GM18507 (cell line): ENCODE measurements around the gene DTD2.
"Not testable (repeated sequence)": the region's sequence is repeated elsewhere in the genome, so short reads cannot be mapped to it uniquely, and the experiment has no call there.

ENCODE experiments used
- DNase-seq: peaks from one replicate; pipeline ENCODE4 v3.0.0; 2011; ENCODE audit warnings: low read depth; ENCODE audit not compliant: insufficient read length; ENCODE audit errors: extremely low spot score
- FAIRE-seq: peaks from 2 replicates; lab custom pipeline; 2011; peaks lifted over from hg19 to GRCh38; lab: Jason Lieb, UNC

Gene DTD2

DNA sequence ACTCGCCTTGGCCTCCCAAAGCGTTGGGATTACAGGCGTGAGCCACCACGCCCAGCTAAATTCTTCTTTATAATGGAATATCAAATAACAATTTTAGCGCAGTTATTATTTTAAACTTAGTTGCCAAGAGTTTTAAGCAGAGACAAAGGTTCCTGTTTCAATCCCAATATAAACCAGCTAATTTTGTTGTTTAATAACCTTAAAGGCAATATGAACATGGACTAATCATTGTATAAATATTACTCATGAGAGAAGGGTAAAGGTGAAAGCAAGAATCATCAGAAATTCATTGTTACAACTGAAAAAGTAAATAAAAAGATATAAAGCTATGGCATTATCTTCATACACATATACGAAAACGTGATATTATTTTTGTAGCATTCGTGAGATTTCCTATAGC, 8.2 kb downstream of the DTD2 start:
- no peak for FAIRE-seq

DNA sequence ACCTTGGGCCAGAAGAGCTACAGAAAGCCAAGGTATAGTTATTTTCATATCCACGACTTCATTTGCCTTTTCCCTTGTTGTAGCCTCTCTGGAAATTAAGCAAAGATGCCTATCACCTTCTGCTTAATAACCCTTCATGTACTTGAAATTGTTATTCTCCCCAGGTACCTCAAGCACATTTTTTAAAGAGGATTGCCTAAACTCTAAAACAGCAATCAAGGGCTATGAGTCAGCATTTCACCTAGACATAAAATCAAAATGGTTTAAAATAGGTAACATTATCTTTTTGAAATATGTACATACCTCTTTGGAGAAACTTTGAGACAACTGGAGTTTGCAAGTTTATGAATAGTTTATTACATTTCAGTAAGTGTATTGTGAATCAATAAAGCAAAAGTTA, 11.6 kb downstream of the DTD2 start:
- no peak for DNase-seq
- no peak for FAIRE-seq

More for the DNA sequence above, 8.2 kb downstream of the DTD2 start:
- no peak for DNase-seq

DNA sequence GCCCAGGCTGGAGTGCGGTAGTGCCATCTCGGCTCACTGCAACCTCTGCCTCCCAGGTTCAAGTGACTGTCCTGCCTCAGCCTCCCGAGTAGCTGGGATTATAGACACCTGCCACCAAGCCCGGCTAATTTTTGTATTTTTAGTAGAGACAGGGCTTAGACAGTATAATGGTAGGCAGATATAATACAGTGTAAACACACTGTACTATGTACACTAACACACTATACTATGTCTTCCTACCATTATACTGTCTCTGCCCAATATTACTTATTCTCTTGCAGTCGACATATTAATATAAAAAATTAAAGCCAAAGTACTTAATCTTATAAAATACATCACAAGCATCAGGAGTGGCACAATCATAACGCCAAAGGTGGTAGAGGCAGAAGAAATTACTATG, 15.0 kb downstream of the DTD2 start:
- FAIRE-seq (no peak), DNase-seq (no peak)

DNA sequence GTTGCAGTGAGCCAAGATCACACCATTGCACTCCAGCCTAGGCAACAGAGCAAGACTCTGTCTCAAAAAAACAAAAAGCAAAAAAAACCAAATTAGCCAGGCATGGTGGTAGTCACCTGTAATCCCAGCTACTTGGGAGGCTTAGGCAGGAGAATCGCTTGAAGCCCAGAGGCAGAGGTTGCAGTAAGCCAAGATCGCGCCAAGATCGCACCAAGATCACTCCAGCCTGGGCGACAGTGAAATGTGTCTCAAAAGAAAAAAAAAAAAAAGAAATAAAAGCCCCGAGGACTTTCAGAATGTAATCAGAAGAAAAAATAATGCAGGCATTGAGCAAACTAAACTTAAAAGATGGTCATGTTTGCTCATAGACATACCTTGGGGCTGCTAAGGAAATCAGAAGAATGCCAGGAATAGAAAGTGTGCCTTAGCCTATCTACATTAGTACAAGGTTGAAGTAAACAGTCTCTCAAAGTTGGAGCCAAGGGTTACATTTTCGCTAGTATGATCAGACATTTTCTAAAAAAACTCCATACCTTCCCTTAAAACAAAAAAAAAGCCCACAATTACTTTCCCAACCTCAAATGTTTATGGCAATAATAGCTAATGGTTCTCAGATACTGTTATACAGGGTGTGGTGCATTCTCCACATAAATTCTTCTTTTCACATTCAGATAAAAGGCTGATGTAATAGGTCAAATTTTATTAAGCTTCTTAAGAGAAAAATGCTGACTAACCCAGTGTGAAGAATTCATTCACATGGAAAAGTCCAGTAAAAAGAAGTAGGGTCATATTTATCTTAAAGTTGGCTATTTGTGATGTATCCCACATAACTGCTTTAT, 15.8 kb downstream of the DTD2 start:
- DNase-seq (no peak), FAIRE-seq (no peak)

DNA sequence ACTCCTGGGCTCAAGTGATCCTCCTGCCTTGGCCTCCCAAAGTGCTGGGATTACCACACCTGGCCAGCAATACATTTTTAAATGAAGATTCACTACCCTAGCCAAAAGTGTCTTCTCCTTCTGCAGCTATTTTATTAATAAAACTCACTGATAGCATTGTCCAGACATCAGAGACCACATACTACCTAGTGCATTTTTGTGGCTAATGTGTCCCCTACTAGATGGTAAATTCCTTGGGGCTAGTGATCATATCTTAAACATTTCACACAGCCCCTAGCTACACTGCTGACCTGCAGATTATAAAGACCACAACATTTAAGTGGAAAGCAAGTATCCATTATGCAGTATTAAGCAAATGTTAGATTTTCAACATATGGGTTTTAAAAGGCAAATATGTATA, 17.0 kb downstream of the DTD2 start:
- no peak for DNase-seq
- no peak for FAIRE-seq

DNA sequence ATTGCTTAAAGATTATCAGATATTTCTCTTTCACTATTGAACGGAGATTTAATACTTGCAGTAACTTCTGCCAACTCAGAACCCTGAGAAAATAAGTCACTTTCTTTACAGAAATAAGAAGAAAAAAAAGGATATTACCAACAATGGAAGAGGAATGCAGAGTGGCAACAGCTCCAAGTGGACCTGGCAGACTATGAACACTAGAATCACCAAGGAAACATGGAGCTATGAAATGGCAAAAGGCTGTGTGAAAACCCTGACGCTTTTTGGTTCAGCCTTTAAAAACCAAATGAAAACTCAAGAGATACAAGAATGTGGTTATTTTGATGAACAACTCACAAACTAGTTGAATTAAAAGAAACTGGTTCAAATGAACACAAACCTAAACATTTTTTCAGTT, 17.7 kb downstream of the DTD2 start:
- FAIRE-seq, result no peak
- no peak for DNase-seq

DNA sequence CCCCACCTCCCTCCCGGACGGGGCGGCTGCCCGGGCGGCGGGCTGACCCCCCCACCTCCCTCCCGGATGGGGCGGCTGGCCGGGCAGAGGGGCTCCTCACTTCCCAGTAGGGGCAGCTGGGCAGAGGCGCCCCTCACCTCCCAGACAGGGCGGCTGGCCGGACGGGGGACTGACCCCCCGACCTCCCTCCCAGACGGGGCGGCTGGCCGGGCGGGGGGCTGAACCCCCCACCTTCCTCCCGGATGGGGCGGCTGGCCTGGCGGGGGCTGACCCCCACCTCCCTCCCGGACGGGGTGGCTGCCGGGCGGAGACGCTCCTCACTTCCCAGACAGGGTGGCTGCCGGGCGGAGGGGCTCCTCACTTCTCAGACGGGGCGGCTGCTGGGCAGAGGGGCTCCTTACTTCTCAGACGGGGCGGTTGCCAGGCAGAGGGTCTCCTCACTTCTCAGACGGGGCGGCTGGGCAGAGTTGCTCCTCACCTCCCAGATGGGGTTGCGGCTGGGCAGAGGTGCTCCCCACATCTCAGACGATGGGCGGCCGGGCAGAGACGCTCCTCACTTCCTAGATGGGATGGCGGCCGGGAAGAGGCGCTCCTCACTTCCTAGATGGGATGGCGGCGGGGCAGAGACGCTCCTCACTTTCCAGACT, 20.1 kb downstream of the DTD2 start:
- DNase-seq, FAIRE-seq: not testable (repeated sequence)

DNA sequence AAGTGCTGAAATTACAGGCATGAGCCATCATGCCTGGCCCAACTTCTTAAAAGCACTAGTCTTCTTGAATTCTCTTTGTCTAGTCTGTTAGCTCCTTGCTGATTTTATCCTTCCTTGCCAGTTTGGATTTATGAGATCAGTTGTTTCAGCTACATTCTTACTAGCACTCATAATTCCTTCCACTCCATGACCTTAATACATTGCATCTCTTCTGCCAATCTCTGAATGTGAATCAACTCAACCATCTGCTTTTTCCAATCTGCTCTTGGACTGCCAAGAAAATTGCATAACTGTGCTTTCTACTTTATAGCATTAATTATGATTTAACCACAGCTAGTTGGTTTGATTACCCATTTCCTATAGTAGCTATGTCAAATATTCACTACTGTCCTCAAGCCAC, 22.0 kb downstream of the DTD2 start:
- DNase-seq, result no peak
- FAIRE-seq, result no peak

DNA sequence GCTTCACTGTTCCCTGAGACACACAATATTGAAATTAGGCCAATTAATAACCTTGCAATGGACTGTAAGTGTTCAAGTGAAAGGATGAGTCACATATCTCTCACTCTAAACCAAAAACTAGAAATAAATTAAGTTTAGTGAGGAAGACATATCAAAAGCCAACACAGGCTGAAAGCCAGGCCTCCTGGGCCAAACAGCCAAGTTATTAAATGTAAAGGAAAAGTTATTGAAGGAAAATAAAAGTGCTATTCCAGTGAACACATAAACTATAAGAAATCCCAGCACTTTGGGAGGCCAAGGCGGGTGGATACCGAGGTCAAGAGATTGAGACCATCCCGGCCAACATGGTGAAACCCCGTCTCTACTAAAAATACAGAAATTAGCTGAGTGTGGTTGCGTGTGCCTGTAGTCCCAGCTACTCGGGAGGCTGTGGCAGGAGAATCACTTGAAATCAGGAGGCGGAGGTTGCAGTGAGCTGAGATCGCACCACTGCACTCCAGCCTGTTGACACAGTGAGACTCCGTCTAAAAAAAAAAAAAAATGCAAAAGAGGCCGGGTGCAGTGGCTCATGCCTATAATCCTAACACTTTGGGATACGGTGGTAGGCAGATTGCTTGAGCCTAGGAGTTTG, 26.6 kb downstream of the DTD2 start:
- no peak for FAIRE-seq
- no peak for DNase-seq

DNA sequence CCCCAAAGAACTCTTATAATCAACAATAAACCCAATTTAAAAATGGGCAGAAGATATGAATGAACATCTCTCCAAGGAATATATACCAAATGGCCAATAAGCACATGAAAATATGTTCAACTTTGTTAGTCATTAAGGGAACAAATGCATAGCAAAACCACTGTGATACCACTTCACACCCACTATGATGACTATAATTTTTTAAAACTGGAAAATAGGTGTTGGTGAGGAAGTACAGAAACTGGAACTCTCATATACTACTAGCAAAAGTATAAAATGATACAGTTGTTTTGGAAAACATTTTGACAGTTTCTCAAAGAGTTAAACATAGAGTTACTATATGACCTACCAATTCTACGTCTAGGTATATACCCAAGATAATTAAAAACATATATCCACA, 27.5 kb downstream of the DTD2 start:
- no peak for DNase-seq
- no peak for FAIRE-seq

DNA sequence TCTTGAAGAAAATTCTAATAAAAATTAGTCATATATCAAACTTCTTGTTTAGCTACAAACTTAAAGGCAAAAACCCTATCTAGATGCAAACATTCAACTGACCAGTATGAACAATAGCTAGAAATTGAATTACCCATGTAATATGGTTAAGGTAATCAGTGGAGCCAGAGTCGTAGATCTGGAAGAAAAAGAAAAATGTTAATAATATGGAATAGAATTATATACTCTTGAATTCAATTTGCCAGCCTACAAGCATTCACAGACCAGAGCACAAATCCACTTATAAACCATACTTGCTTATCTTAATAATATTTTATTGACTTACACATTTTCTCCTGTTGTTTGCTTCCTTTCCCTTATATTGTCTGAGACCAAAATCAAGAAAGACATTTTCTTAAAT, 29.3 kb downstream of the DTD2 start:
- DNase-seq (no peak), FAIRE-seq (no peak)

DNA sequence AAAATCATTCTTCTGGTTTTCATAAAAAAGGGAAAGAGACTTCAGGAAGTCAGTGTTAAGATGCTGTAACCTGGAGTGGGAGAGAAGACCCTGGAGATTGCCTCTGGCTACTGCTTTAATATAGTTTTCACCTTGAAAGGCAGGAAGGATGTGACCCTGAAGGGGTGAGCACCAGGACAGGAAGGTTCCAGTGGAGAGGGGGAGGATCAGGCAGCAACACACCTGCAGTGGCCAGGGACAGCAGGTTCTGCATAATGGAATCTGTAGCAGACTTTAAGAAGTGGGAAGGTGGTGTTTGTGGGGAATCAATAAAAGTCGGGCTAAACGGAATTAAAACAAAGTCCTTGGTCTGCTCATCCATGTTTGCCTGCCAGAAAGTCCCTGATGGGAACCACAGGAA, 30.6 kb downstream of the DTD2 start:
- FAIRE-seq (no peak), DNase-seq (no peak)

DNA sequence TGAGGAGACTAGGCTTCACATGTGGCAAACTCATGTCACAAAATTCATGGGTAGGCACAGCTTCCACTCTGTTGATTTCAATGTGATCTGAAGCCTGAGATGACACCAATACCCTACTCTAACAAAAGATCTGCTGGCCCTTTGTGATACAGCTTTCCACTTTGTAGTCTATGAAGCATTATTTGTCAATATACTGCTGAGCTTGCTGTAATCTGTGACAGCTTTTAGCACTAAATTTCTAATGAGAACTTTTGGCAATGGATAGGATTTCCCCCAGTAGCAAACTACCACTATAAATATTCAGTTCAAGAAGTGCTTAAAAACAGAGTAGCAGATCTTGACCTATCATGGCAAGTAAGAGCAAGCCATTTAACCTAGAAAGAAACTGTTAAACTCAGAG, 31.4 kb downstream of the DTD2 start:
- no peak for FAIRE-seq
- no peak for DNase-seq

DNA sequence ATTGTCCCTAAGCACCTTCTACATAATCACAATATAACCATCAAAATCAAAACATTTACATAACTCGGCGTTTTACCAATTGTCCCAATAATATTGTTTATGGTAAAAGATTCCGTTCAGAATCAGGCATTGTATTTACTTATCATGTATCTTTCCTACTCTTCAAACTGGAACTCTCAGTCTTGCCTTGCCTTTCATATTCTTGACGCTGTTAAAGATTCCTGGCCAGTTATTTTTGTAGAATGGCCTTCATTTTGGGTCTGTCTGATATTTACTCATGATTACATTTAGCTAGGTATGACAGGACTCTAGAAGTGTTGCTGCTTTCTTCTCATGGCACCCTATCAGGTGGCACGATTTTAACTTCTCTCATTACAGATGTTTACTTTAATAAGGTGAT, 36.1 kb downstream of the DTD2 start:
- no peak for DNase-seq
- FAIRE-seq, result no peak

DNA sequence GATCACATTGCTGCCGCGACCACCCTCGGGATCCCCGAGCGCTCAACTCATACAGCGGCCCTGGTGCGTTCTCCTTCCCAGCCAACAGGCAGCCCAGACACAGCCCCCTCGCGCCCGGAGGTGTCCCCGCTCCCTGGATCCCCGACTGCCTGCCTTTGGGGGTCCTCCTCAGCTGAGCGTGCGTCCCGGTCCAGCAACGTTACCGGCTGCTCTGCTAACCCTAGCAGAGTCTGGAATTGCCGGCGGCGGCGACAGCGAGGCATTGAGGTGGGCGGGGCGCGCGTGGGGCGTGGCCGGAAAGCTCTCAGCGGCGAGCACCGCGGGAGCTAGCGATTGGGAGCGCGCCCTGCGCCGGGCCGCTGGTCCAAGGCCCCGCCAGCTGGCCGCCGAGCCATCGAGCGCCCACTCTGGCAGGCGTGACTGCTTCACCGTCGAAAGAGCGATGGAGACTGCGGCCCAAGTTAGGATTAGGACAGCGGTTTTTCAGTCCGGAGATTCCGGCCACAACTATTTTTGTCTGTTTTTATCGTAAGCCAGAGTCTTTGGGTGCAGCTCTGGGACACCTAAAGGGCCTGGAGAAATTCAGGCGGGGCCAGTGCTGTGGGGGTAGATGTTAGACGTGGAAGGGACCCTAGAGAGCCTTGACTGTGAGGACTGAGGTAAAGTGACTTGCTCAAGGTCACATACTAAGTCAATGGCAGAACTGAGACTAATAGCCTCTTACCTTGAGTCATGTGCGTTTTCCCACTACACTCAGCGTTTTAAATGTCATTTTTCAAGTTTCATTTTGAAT, 36.8 kb downstream of the DTD2 start, which contains the start of gene HEATR5A:
Gene HEATR5A, minus strand, starts transcription at position 232 of the 793 bp plus-strand sequence. CDS start 17,575 bp downstream, outside the sequence.
- FAIRE-seq (peak; percentile 93), DNase-seq (peak; percentile 91)

DNA sequence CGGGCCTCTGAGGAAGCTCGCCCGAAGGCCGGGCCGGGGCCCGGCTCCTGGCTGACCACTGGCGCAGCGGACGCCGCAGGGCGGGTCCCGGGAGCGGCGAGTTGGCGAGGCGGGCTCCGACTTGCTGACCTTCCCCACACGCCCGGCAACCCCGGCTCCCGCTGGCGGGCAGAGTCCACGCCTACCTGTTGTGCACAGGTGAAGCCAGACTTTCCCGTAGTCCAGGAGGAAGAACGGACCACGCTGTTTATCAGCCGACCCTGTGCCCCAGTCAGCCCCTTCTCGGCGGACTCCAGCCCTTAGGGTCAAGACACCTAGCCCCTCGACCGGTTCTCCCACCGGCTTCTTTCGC, 37.4 kb downstream of the DTD2 start:
- FAIRE-seq (no peak), DNase-seq (no peak)

DNA sequence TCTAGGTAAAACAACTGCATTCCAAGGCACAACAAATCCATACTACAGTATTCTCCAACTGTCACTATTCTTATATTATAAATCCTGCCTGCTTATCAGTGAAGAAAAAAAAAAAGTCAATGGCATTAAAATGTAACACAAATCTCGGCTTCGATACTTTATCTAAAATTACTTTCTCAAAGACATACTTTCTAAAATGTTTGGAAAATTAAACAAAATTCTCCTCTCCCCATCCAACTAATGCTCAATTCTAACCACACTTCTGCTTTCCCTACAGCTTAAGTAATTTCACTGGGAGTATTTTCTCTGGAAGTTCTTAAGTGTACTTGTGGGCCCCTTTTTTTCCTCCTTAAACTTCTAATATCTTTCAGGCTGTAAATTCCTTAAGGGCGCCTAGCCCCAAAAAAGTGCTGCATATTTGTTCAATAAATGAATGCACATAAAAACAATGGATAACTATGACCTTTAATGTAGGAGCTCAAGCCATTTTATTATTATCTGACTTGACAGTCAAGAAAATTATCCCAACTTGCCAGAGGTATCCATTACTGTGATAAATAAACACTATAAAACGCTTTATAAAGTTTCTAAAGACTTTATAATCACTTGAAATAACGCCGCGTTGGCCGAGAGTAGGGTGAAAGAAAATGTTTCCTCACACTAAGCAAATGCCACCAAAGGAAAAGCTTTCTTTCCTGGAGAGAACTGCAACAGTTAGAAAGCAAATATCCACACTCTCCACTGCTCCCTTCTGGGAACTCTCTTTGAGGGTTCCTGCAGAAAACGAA, 37.9 kb downstream of the DTD2 start:
- DNase-seq, result no peak
- no peak for FAIRE-seq

DNA sequence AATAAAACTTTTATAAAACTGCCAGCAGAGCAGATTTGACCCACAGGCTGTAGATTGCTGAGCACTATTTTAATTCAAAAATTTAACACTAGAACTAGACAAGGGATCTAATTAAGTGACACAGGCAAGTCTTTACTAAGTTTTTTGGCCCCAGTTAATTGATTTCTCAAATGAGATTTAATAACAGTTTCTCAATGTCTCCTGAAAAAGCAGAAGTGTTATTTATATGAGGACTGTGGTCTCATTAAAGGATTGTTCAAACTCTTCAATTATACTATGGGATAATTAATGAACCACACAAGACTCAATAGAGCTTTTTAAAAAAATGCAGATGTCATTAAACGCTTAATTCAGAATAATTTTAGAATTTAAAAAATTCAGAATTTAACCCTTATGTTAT, 38.9 kb downstream of the DTD2 start:
- FAIRE-seq (no peak), DNase-seq (no peak)

DNA sequence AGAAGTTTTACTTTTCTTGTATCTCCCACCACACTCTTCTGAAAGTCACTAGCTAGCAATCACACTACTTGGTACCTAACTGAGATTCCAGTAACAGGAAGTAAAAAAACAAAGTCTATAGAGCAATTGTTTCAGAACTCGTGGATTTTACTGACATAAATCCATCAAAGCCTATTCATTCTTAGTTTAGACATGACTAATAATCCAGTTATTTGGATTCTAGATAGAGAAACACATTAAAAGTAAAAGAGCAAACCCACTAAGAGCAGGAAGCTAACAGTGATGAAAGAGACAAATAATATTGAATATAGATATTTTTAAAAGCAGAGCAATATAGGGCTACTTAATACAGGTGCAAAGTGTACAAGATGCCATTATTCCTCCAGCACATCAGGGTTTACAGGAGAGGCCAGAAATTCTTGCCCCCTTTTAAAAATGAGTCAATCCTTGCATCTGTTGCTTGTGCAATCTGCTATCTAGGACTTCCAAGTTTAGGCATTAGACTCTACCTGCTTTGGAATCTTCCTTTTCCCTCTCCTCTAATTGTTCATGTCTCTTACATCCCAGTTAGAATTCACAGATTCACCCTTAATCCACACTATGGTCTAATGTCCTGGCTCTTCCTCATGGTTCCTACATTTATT, 43.0 kb downstream of the DTD2 start:
- no peak for FAIRE-seq
- DNase-seq, result no peak
